Dendritic cell treated with granulocyte-macrophage colony-stimulating factor and Interleukin-4, amounts not matched to agents 40 ng/mL and 50 ng/mL, for 4 days (primary cell): ENCODE measurements around the gene CNTNAP2.

Experiments used
- H3K27ac Mint-ChIP-seq: one replicate; pipeline ENCODE4 v1.8.0; 2022; ENCODE audit warnings: mild to moderate bottlenecking, mixed read lengths
- H3K27me3 Mint-ChIP-seq: one replicate; pipeline ENCODE4 v1.8.0; 2022; ENCODE audit warnings: mild to moderate bottlenecking, mixed read lengths
- H3K36me3 Mint-ChIP-seq: one replicate; pipeline ENCODE4 v1.8.0; 2022; ENCODE audit warnings: low read depth, mixed read lengths
- H3K4me1 Mint-ChIP-seq: one replicate; pipeline ENCODE4 v1.8.0; 2022; ENCODE audit warnings: low read depth, mixed read lengths
- H3K4me3 Mint-ChIP-seq: one replicate; pipeline ENCODE4 v1.8.0; 2022; ENCODE audit warnings: mild to moderate bottlenecking, moderate library complexity, mixed read lengths
- H3K9me3 Mint-ChIP-seq: one replicate; pipeline ENCODE4 v1.8.0; 2022; ENCODE audit warnings: mixed read lengths
- intact Hi-C: fragments of 100-400 bp; cut with micrococcal nuclease; formaldehyde crosslinking; loops from one replicate; pipeline ENCODE4 v1.15.0; 2022

The CNTNAP2 gene

DNA sequence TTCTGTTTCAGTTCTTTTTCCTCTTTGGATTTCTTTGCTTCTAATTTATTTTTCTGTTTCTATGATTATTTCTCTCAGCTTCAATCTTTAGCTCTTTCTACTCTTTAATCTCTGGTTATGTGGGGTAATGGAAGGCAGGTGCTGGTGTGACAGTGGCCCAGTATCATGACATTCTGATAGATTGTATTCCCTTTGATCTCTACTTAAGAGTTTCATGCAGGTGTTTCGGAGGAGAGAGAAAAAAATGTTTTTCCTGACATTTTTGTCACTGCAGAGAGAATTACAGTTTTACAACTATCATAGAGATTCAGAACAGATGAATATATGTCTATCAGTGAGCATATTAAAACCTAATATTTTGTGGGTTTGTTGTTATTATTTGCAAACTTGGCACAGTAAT is 524.9 kb downstream of the CNTNAP2 start:
- Mint-ChIP-seq H3K36me3 (no peaks in the 10 kb centered on the region), H3K27ac (no peak overlapping the region), H3K9me3 (no peaks in the 10 kb centered on the region), H3K4me3 (no peak overlapping the region), H3K4me1 (no peaks in the 10 kb centered on the region), H3K27me3 (no peaks in the 10 kb centered on the region)
- intact Hi-C loops = no loop called here

- Mint-ChIP-seq H3K27me3 (no peaks in the 10 kb centered on the region), H3K4me3 (no peak overlapping the region), H3K9me3 (no peaks in the 10 kb centered on the region), H3K4me1 (no peaks in the 10 kb centered on the region), H3K27ac (no peak overlapping the region), H3K36me3 (no peaks in the 10 kb centered on the region)
- intact Hi-C loops = no loop called here
Measured at GRCh38 chr7:146645383-146645976, 528.9 kb downstream of the CNTNAP2 start.

- Mint-ChIP-seq H3K4me3 (no peak overlapping the region), H3K9me3 (no peaks in the 10 kb centered on the region), H3K27ac (no peak overlapping the region), H3K27me3 (no peaks in the 10 kb centered on the region), H3K36me3 (no peaks in the 10 kb centered on the region), H3K4me1 (no peaks in the 10 kb centered on the region)
- intact Hi-C loops = no loop called here
Measured at GRCh38 chr7:146647445-146647844, 530.8 kb downstream of the CNTNAP2 start.

- H3K4me3 Mint-ChIP-seq = no peak overlapping the region
- H3K27ac Mint-ChIP-seq = no peak overlapping the region
- intact Hi-C loops = no loop called here
- no peaks in the 10 kb centered on the region for H3K36me3 Mint-ChIP-seq
- H3K9me3 Mint-ChIP-seq = no peaks in the 10 kb centered on the region
- no peaks in the 10 kb centered on the region for H3K4me1 Mint-ChIP-seq
- no peaks in the 10 kb centered on the region for H3K27me3 Mint-ChIP-seq
Measured at GRCh38 chr7:146652176-146652575, 535.6 kb downstream of the CNTNAP2 start.

- intact Hi-C loops = no loop called here
- Mint-ChIP-seq H3K4me1 (no peaks in the 10 kb centered on the region), H3K27ac (no peak overlapping the region), H3K36me3 (no peaks in the 10 kb centered on the region), H3K27me3 (no peaks in the 10 kb centered on the region), H3K9me3 (no peaks in the 10 kb centered on the region), H3K4me3 (no peak overlapping the region)
Measured at GRCh38 chr7:146654048-146654447, 537.4 kb downstream of the CNTNAP2 start.

DNA sequence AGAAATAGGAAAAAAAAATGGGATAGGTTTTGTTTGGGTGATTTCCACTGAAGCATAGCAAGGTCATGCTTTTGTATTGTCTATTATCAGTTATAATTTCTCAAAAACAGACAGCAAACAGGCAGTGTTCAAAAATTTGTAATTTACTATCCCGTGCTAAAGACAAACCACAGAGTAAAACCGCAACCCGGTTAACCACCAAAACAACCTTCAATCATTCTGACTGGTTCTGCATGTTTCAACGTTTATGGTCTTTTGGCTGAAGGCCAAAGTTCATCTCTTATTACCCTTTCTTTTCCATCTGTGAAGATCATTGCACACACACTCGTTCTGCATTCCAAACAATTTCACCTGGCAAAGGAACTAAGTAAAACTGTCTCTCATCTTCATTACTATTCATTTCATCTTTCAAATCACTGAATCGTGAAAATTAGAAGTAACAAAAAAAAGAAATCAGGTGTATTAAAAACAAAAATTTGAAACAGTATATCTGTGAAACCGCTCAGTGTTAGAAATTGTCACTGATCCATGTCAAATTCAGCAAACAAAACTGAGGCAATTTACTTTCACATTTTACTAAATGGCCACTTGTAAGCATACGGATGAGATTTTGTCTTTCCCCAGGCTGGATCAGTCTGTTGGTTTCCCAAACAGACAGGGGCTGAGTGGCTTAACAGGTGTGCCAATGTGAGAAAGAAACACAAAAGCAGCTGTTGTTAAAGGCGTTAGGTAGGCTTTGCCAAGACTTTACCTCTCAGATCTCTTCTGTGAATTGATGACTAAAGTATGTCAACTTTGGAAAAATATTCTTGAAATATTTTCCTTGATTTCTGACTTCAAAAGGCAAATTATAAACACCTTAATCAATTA is 539.6 kb downstream of the CNTNAP2 start:
- no peaks in the 10 kb centered on the region for H3K36me3 Mint-ChIP-seq
- intact Hi-C loops = no loop called here
- no peaks in the 10 kb centered on the region for H3K4me1 Mint-ChIP-seq
- no peak overlapping the region for H3K27ac Mint-ChIP-seq
- no peaks in the 10 kb centered on the region for H3K9me3 Mint-ChIP-seq
- no peaks in the 10 kb centered on the region for H3K27me3 Mint-ChIP-seq
- no peak overlapping the region for H3K4me3 Mint-ChIP-seq

- Mint-ChIP-seq H3K36me3 (no peaks in the 10 kb centered on the region), H3K27me3 (no peaks in the 10 kb centered on the region), H3K4me3 (no peak overlapping the region), H3K27ac (no peak overlapping the region), H3K4me1 (no peaks in the 10 kb centered on the region), H3K9me3 (no peaks in the 10 kb centered on the region)
- intact Hi-C loops = no loop called here
Measured at GRCh38 chr7:146656988-146657387, 540.4 kb downstream of the CNTNAP2 start.

DNA sequence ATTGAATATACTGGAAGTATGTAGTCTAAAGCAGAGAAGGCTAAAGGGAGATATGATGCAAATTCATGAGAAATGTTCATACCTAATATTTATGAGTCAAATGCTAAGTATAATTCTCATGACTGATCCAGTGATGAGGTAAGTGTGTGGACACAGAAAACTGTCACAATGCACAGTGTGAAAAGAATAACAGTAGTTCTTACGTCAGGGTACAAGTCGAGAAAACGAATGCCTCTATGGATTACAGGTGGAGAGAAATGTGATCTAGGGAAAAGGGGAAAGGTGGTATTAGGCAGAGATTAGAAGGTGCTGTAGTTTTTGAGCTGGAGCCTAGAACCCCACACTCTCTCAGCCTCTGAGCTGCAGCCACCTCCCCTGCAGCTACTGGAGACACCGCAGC is 542.0 kb downstream of the CNTNAP2 start:
- Mint-ChIP-seq H3K27me3 (no peaks in the 10 kb centered on the region), H3K27ac (no peak overlapping the region), H3K36me3 (no peaks in the 10 kb centered on the region), H3K4me3 (no peak overlapping the region), H3K9me3 (no peaks in the 10 kb centered on the region), H3K4me1 (no peaks in the 10 kb centered on the region)
- intact Hi-C loops = no loop called here

DNA sequence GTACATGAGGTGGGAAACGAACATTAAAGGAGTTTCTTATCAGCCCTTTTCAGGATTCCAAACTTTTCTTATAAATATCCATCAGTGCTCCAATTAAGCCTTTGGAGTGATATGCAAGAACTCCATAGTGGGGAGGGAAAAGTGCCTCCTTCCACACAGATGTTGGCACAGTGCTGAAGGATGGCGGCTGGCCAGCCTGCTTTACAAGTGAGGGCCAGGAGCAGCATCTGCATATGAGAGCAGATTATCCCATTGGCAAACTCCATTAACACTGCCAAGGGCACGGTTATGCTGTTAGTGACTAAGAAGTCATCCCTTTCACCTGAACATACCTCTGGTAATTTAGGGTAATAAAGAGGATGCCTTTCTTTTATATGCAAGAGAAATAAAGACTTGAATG is 543.1 kb downstream of the CNTNAP2 start:
- no peaks in the 10 kb centered on the region for H3K27me3 Mint-ChIP-seq
- no peaks in the 10 kb centered on the region for H3K4me1 Mint-ChIP-seq
- no peak overlapping the region for H3K4me3 Mint-ChIP-seq
- no peaks in the 10 kb centered on the region for H3K9me3 Mint-ChIP-seq
- no peaks in the 10 kb centered on the region for H3K36me3 Mint-ChIP-seq
- H3K27ac Mint-ChIP-seq = no peak overlapping the region
- intact Hi-C loops = no loop called here

- Mint-ChIP-seq H3K4me3 (no peak overlapping the region), H3K27me3 (no peaks in the 10 kb centered on the region), H3K4me1 (no peaks in the 10 kb centered on the region), H3K27ac (no peak overlapping the region), H3K36me3 (no peaks in the 10 kb centered on the region), H3K9me3 (no peaks in the 10 kb centered on the region)
- intact Hi-C loops = no loop called here
Measured at GRCh38 chr7:146660839-146661238, 544.2 kb downstream of the CNTNAP2 start.

GRCh38 chr7:146661435-146661834 is 544.8 kb downstream of the CNTNAP2 start:
- Mint-ChIP-seq H3K27me3 (no peaks in the 10 kb centered on the region), H3K4me1 (no peaks in the 10 kb centered on the region), H3K27ac (no peak overlapping the region), H3K36me3 (no peaks in the 10 kb centered on the region), H3K4me3 (no peak overlapping the region), H3K9me3 (peaks cover 6% of the 10 kb centered on the region)
- intact Hi-C loops = no loop called here

DNA sequence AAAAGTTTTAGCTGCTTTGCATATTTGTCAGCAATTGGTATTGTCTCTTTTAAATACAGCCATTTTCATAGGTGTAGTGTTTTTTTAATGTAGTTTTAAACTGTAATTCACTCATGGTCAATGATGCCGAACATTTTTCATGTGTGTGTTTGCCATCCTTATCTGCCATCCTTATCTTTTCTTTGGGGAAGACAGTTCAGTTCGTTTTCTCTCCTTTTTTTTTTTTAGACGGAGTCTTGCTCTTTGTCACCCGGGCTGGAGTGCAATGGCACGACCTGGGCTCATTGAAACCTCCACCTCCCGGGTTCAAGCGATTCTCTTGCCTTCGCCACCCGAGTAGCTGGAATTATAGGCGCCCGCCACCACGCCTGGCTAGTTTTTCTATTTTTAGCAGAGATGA is 545.3 kb downstream of the CNTNAP2 start:
- no peaks in the 10 kb centered on the region for H3K27me3 Mint-ChIP-seq
- no peaks in the 10 kb centered on the region for H3K4me1 Mint-ChIP-seq
- H3K9me3 Mint-ChIP-seq = peaks cover 11% of the 10 kb centered on the region
- H3K27ac Mint-ChIP-seq = no peak overlapping the region
- H3K4me3 Mint-ChIP-seq = no peak overlapping the region
- no peaks in the 10 kb centered on the region for H3K36me3 Mint-ChIP-seq
- intact Hi-C loops = no loop called here

DNA sequence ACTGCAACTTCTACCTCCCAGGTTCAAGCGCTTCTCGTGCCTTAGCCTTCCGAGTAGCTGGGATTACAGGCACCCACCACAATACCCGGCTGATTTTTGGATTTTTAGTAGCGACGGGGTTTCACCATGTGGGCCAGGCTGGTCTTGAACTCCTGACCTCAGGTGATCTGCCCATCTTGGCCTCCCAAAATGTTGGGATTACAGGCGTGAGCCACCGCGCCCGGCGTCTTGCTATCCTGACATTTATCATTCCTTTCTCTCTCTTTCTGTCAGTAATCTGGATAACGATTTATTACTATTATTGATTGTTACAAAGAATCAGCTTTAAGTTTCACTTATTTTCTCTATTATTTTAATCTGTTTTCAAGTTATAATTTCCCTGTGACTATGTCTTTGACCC is 548.4 kb downstream of the CNTNAP2 start:
- Mint-ChIP-seq H3K4me3 (no peak overlapping the region), H3K4me1 (no peaks in the 10 kb centered on the region), H3K9me3 (peaks cover 28% of the 10 kb centered on the region), H3K36me3 (no peaks in the 10 kb centered on the region), H3K27me3 (no peaks in the 10 kb centered on the region), H3K27ac (no peak overlapping the region)
- intact Hi-C loops = no loop called here

DNA sequence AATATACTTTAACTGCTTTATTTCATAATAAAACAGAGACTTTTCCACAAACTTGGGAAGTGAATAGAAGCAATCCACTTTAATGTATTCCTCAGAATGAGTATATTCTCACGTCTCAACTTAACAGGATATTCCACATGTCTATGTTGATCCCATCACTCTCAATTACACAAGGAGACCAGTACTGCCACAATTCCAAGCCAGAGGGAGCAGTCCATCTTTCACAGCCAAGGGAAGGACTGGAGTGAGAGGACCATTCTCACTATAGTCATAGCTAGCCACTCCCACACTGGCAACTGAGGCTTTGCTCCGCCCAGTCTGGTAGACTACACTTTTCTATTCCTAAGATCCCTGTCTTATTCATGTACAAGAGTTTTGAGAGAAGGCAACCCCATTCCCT is 553.9 kb downstream of the CNTNAP2 start:
- Mint-ChIP-seq H3K36me3 (no peaks in the 10 kb centered on the region), H3K27me3 (no peaks in the 10 kb centered on the region), H3K4me3 (no peak overlapping the region), H3K4me1 (no peaks in the 10 kb centered on the region), H3K27ac (no peak overlapping the region), H3K9me3 (peaks cover 28% of the 10 kb centered on the region)
- intact Hi-C loops = no loop called here

GRCh38 chr7:146681487-146681886 is 564.9 kb downstream of the CNTNAP2 start:
- Mint-ChIP-seq H3K4me3 (no peak overlapping the region), H3K4me1 (no peaks in the 10 kb centered on the region), H3K36me3 (no peaks in the 10 kb centered on the region), H3K27me3 (no peaks in the 10 kb centered on the region), H3K9me3 (no peaks in the 10 kb centered on the region), H3K27ac (no peak overlapping the region)
- intact Hi-C loops = no loop called here
